ENCODE measurements around the gene PDE6A. TPM values are rescaled to one million over a fixed set of nuclear protein-coding genes. Genes with fewer than 3 reads are reported as not detected.
A peak's percentile ranks its signal among the peaks of the same experiment; 100 is the strongest.

PDE6A gene
- total and polyA plus RNA-seq, 2 experiments from 2014 or later = 3.6 to 3.9 TPM

- TF ChIP-seq EZH2phosphoT487 (IDR thresholded peaks at IDR 0.05; ENCODE audit: low read depth, severe bottlenecking, unreplicated experiment) (no peak), CTCF (IDR thresholded peaks at IDR 0.05; ENCODE audit: poor library complexity) (no peak), EZH2 (IDR thresholded peaks at IDR 0.05; ENCODE audit: borderline replicate concordance) (no peak)
These were observed 52.0 kb downstream of the PDE6A start for GRCh38 chr5:149892594-149892993.

GRCh38 chr5:149888280-149888679 lies 56.3 kb downstream of the PDE6A start:
- Histone ChIP-seq H3K27me3 (no peaks in the 10 kb centered on the region), H4K20me1 (ENCODE audit: insufficient read depth, poor library complexity, severe bottlenecking) (no peaks in the 10 kb centered on the region), H3K27ac (peak overlapping the region; percentile 82), H3K4me1 (ENCODE audit: insufficient read depth) (peaks cover 28% of the 10 kb centered on the region), H2AFZ (no peak overlapping the region), H3K4me2 (no peak overlapping the region), H3K36me3 (replicated peaks; ENCODE audit: insufficient read depth, low read depth) (no peaks in the 10 kb centered on the region), H3K79me2 (no peaks in the 10 kb centered on the region), H3K4me3 (no peak overlapping the region), H3K9me2 (replicated peaks; ENCODE audit: insufficient read depth) (no peaks in the 10 kb centered on the region), H3K9me3 (ENCODE audit: low read depth) (no peaks in the 10 kb centered on the region)
- DNase-seq (ENCODE audit: low spot score) = no peak
- 87% methylated on average over 1 of the region's 1 CpG for WGBS (ENCODE audit: low lambda C conversion rate, missing lambda C conversion rate)
- TF ChIP-seq CTCF (IDR thresholded peaks at IDR 0.05; ENCODE audit: poor library complexity) (no peak), EZH2phosphoT487 (IDR thresholded peaks at IDR 0.05; ENCODE audit: low read depth, severe bottlenecking, unreplicated experiment) (no peak), EZH2 (IDR thresholded peaks at IDR 0.05; ENCODE audit: borderline replicate concordance) (no peak)

More at GRCh38 chr5:149892594-149892993, 52.0 kb downstream of the PDE6A start:
- Histone ChIP-seq H3K36me3 (replicated peaks; ENCODE audit: insufficient read depth, low read depth) (no peaks in the 10 kb centered on the region), H3K79me2 (no peaks in the 10 kb centered on the region), H3K4me1 (ENCODE audit: insufficient read depth) (peaks cover 10% of the 10 kb centered on the region), H3K9me2 (replicated peaks; ENCODE audit: insufficient read depth) (no peaks in the 10 kb centered on the region), H3K27me3 (no peaks in the 10 kb centered on the region), H4K20me1 (ENCODE audit: insufficient read depth, poor library complexity, severe bottlenecking) (no peaks in the 10 kb centered on the region), H3K4me3 (no peak overlapping the region), H3K4me2 (no peak overlapping the region), H2AFZ (no peak overlapping the region), H3K9me3 (ENCODE audit: low read depth) (no peaks in the 10 kb centered on the region), H3K27ac (no peak overlapping the region)
- WGBS (ENCODE audit: low lambda C conversion rate, missing lambda C conversion rate) = 78% methylated on average over 5 of the region's 5 CpGs
- DNase-seq (ENCODE audit: low spot score) = no peak

- Histone ChIP-seq H3K36me3 (replicated peaks; ENCODE audit: insufficient read depth, low read depth) (no peaks in the 10 kb centered on the region), H3K27me3 (no peaks in the 10 kb centered on the region), H2AFZ (peak overlapping the region; percentile 23), H3K4me3 (no peak overlapping the region), H4K20me1 (ENCODE audit: insufficient read depth, poor library complexity, severe bottlenecking) (no peaks in the 10 kb centered on the region), H3K9me2 (replicated peaks; ENCODE audit: insufficient read depth) (no peaks in the 10 kb centered on the region), H3K4me2 (peak overlapping the region; percentile 54), H3K79me2 (no peaks in the 10 kb centered on the region), H3K27ac (peak overlapping the region; percentile 82), H3K4me1 (ENCODE audit: insufficient read depth) (peaks cover 28% of the 10 kb centered on the region), H3K9me3 (ENCODE audit: low read depth) (no peaks in the 10 kb centered on the region)
- WGBS (ENCODE audit: low lambda C conversion rate, missing lambda C conversion rate) = 41% methylated on average over 10 of the region's 10 CpGs
- DNase-seq (ENCODE audit: low spot score) = peak; percentile 50
- TF ChIP-seq CTCF (IDR thresholded peaks at IDR 0.05; ENCODE audit: poor library complexity) (no peak), EZH2phosphoT487 (IDR thresholded peaks at IDR 0.05; ENCODE audit: low read depth, severe bottlenecking, unreplicated experiment) (no peak), EZH2 (IDR thresholded peaks at IDR 0.05; ENCODE audit: borderline replicate concordance) (no peak)
These were observed 56.9 kb downstream of the PDE6A start for GRCh38 chr5:149887622-149888183.

Data from hepatocyte (in vitro differentiated cells).